Effector memory CD8-positive, alpha-beta T cell (primary cell): ENCODE results near the gene MC1R.
A peak's percentile ranks its signal among the peaks of the same experiment; 100 is the strongest.
"Not testable (repeated sequence)": the region's sequence is repeated elsewhere in the genome, so short reads cannot be mapped to it uniquely, and the experiment has no call there.

Experiments used
- ATAC-seq: fragments of 150-1000 bp; cut with Tn5 transposase; replicated peaks from 2 replicates; pipeline ENCODE4 v1.10.0; 2021; ENCODE audit warnings: mild to moderate bottlenecking, moderate library complexity
- DNase-seq, 3 experiments: peaks; one replicate each; pipeline ENCODE4 v3.0.0; 2021
- H3K27ac Mint-ChIP-seq, 2 donors: one replicate each; pipeline ENCODE4 v1.8.0; 2022; ENCODE audit warnings: mild to moderate bottlenecking in 2 of 2, mixed read lengths in 2 of 2, moderate library complexity in 2 of 2
- H3K27me3 Mint-ChIP-seq, 2 donors: one replicate each; pipeline ENCODE4 v1.8.0; 2022; ENCODE audit warnings: mixed read lengths in 2 of 2
- H3K36me3 Mint-ChIP-seq: one replicate; pipeline ENCODE4 v1.8.0; 2022; ENCODE audit warnings: mild to moderate bottlenecking, moderate library complexity, mixed read lengths; ENCODE audit not compliant: insufficient read depth
- H3K4me1 Mint-ChIP-seq, 2 donors: one replicate each; pipeline ENCODE4 v1.8.0; 2022; ENCODE audit warnings: low read depth in 2 of 2, mixed read lengths in 2 of 2
- H3K4me3 Mint-ChIP-seq, 2 donors: one replicate each; pipeline ENCODE4 v1.8.0; 2022; ENCODE audit warnings: mild to moderate bottlenecking in 2 of 2, mixed read lengths in 2 of 2, moderate library complexity in 2 of 2
- H3K9me3 Mint-ChIP-seq, 2 donors: one replicate each; pipeline ENCODE4 v1.8.0; 2022; ENCODE audit warnings: mixed read lengths in 2 of 2
- total RNA-seq, 9 experiments: gene quantifications; one replicate each; lab custom pipeline; 2026; lab: John Stamatoyannopoulos, UW

Gene MC1R
- 3.2 to 11.4 (median 6.0) reads per million in 9 experiments for total RNA-seq

DNA sequence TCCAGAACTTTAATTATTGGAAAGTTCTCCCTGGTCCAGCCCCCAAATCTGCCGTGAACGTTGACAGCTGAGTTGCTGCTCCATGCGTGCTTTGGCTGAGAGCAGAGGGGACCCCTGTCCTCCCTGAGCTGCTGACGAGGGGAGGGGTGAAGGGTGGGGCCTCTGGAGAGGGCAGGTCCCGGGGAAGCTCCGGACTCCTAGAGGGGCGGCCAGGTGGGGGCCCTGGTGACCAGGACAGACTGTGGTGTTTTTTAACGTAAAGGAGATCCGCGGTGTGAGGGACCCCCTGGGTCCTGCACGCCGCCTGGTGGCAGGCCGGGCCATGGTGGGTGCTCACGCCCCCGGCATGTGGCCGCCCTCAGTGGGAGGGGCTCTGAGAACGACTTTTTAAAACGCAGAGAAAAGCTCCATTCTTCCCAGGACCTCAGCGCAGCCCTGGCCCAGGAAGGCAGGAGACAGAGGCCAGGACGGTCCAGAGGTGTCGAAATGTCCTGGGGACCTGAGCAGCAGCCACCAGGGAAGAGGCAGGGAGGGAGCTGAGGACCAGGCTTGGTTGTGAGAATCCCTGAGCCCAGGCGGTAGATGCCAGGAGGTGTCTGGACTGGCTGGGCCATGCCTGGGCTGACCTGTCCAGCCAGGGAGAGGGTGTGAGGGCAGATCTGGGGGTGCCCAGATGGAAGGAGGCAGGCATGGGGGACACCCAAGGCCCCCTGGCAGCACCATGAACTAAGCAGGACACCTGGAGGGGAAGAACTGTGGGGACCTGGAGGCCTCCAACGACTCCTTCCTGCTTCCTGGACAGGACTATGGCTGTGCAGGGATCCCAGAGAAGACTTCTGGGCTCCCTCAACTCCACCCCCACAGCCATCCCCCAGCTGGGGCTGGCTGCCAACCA lies at the start of gene MC1R:
TSS of gene MC1R (plus strand) at position 410 of the 895 bp plus-strand sequence. CDS start at position 807, 397 bp downstream.
- peaks cover 16% of the 10 kb centered on the region for H3K36me3 Mint-ChIP-seq
- H3K27ac Mint-ChIP-seq, result peak within 1 kb of the TSS; percentile 57 to 60
- peak within 1 kb of the TSS; percentile 82 to 84 for H3K4me3 Mint-ChIP-seq
- DNase-seq, result no peak
- no peaks in the 10 kb centered on the region for H3K9me3 Mint-ChIP-seq
- peak; percentile 14 for ATAC-seq
- peaks cover 30 to 34% of the 10 kb centered on the region in 2 donors for H3K4me1 Mint-ChIP-seq
- H3K27me3 Mint-ChIP-seq, result peaks cover 14 to 46% of the 10 kb centered on the region in 2 donors

DNA sequence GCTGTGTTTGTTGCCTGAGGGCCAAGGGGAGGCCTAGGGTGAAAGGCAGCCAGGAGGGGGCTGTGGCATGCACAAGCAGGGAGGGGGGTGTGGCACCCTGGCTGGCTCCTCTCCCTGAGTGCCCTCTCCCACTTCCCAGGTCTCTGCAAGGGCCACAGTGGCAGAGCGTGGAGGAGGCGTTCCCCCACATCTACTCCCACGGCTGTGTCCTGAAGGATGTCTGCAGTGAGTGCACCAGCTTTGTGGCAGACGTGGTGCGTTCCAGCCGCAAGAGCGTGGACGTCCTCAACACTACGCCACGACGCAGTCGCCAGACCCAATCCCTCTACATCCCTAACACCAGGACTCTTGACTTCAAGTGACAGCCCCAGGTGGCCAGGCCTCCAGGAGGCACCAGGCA lies 48.8 kb upstream of the MC1R start:
- Mint-ChIP-seq H3K9me3 (no peaks in the 10 kb centered on the region), H3K36me3 (peaks cover 26% of the 10 kb centered on the region), H3K27me3 (no peaks in the 10 kb centered on the region), H3K4me1 (peaks cover 7 to 14% of the 10 kb centered on the region in 2 donors), H3K4me3 (no peak overlapping the region), H3K27ac (no peak overlapping the region)
- ATAC-seq, result no peak
- DNase-seq, result no peak

DNA sequence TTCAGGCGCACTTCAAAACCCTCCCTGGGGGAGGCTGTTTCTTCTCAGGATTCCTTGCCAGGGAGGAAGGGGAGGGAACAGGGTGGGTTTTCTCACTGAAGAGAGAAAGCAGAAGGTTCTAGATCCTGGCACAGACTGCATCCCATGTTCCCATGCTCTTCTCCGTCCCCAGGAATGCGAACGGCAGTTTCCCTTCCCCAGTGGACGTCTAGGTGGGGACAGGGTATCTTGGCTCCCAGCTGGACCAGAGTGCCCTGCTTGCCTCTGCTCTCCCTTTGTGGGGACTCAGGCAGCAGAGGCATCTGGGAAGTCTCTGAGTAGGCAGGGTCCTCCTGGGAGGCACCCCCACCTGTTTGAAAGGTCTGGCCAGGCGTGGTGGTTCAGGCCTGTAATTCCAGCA lies 48.2 kb upstream of the MC1R start:
- Mint-ChIP-seq H3K27ac (no peak overlapping the region), H3K36me3 (peaks cover 31% of the 10 kb centered on the region), H3K27me3 (no peaks in the 10 kb centered on the region), H3K4me1 (peaks cover 11 to 14% of the 10 kb centered on the region in 2 donors), H3K9me3 (peaks cover 0 to 2% of the 10 kb centered on the region in 2 donors), H3K4me3 (no peak overlapping the region)
- ATAC-seq (no peak), DNase-seq (no peak)

DNA sequence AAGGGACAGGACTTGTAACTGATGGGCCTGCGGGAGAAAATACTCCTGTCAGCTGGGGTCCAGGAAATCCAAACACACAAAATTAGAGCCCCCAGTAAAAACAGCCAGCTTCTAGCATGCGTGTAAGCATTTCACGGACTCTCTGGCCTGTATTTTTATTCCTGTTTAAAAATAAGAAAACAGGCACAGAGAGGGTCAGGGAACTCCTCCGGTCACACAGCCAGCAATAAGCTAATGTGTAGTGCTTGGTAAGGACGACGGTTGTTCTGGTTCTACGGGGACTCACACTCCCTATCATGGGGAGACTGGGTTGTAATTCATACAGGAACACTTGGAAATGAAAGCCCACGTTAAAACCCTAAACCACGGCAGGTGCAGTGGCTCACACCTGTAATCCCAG lies 46.8 kb upstream of the MC1R start:
- peaks cover 0 to 2% of the 10 kb centered on the region in 2 donors for H3K9me3 Mint-ChIP-seq
- H3K4me3 Mint-ChIP-seq, result no peak overlapping the region
- peaks cover 44% of the 10 kb centered on the region for H3K36me3 Mint-ChIP-seq
- DNase-seq, result no peak
- peak overlapping the region in 1 of 2 donors; percentile 99 for H3K27ac Mint-ChIP-seq
- no peaks in the 10 kb centered on the region for H3K27me3 Mint-ChIP-seq
- ATAC-seq, result no peak
- H3K4me1 Mint-ChIP-seq, result peaks cover 11 to 14% of the 10 kb centered on the region in 2 donors

DNA sequence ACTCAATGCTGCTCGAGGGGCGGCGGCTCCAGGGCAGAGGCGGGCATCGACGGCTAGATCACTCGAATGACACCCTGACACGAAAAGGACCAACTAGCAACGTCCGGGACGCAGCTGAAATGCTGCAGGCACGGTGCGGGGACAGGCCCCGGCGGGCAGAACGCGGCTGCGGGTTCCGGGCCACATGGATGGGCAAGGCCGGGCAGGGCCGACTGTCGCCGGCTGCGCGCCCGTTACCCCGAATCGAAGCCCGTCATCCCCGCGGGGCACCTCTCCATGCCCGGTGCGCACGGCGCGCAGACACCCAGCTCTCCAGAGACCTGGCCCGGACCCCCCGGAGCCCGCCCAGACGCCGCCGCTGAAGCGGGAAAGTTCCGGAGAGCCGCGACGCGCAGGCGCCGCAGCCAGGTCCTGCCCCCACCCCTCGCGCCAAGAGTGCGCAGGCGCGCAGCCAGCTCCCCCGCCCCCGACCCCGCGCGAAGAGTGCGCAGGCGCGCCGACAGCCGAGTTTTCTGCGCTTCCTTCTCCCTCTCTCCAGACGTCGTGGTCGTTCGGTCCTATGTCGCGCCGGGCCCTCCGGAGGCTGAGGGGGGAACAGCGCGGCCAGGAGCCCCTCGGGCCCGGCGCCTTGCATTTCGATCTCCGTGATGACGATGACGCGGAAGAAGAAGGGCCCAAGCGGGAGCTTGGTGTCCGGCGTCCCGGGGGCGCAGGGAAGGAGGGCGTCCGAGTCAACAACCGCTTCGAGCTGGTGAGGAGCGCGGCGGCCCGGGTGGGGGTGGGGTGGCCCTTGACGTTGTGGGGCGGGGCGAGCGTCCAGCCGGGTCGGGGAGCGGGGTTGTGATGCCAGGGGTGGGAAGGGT lies 45.3 kb upstream of the MC1R start, which contains the start of gene TCF25:
TSS of gene TCF25 (plus strand) at position 484 of the 863 bp plus-strand sequence. CDS start at position 560, 76 bp downstream.
- peak; percentile 33 for ATAC-seq
- peak; percentile 77 to 80 (median 78) for DNase-seq
- Mint-ChIP-seq H3K27ac (peak within 1 kb of the TSS; percentile 98 to 99), H3K4me1 (peaks cover 14 to 16% of the 10 kb centered on the region in 2 donors), H3K9me3 (peaks cover 0 to 2% of the 10 kb centered on the region in 2 donors), H3K4me3 (peak within 1 kb of the TSS; percentile 89 to 94), H3K27me3 (no peaks in the 10 kb centered on the region), H3K36me3 (peaks cover 56% of the 10 kb centered on the region)

DNA sequence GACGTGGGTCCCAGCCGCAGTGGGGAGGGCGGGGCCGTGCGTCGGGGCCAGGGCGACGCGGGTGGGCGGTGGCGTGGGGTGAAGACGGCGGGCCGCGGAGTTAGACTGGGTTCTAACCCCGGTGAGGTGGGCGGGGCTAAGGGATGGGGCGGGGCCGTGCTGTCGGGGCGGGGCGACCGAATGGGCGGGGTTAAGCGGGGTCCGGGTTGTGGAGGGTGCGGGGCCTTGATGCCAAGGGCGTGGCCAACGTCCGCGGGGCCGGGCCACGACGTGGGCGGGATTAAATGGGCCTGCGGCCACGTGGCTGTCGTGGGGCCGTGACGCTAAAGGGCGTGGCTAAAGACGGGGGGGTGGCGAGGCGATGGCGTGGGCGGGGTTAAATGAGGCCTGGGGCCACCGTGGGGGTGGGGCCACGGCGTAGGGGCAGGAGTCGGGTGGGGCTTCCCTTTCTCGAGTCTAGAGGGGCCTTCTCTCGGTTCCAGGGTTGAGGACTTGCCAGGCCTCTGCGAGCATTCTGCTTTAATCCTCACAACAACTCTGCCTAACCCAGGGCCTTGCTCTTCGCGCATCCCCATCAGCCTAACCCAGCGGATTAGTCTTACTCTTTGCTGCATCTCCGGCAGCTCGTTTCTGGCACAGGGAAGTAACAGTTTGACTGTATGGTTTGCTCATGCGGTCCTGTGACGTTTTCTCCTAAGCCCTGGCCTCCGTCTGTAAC lies 44.5 kb upstream of the MC1R start:
- ATAC-seq (peak; percentile 81), DNase-seq (peak; percentile 95)
- peaks cover 58% of the 10 kb centered on the region for H3K36me3 Mint-ChIP-seq
- peaks cover 14 to 16% of the 10 kb centered on the region in 2 donors for H3K4me1 Mint-ChIP-seq
- no peaks in the 10 kb centered on the region for H3K27me3 Mint-ChIP-seq
- H3K4me3 Mint-ChIP-seq, result peak overlapping the region; percentile 89 to 94
- H3K9me3 Mint-ChIP-seq, result peaks cover 0 to 2% of the 10 kb centered on the region in 2 donors
- peak overlapping the region; percentile 98 to 99 for H3K27ac Mint-ChIP-seq

DNA sequence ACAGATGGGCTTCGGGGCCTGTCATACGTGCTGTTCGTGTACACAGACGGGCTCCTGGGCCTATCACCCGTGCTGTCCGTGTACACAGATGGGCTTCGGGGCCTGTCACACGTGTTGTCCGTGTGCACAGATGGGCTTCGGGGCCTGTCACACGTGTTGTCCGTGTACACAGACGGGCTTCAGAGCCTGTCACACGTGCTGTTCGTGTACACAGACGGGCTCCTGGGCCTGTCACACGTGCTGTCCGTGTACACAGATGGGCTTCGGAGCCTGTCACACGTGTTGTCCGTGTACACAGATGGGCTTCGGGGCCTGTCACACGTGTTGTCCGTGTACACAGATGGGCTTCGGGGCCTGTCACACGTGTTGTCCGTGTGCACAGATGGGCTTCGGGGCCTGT lies 39.5 kb upstream of the MC1R start:
- H3K27me3 Mint-ChIP-seq, H3K27ac Mint-ChIP-seq, H3K4me3 Mint-ChIP-seq, H3K9me3 Mint-ChIP-seq, ATAC-seq, DNase-seq: not testable (repeated sequence)
- Mint-ChIP-seq H3K4me1 (peaks cover 14 to 19% of the 10 kb centered on the region in 2 donors), H3K36me3 (peaks cover 78% of the 10 kb centered on the region)

DNA sequence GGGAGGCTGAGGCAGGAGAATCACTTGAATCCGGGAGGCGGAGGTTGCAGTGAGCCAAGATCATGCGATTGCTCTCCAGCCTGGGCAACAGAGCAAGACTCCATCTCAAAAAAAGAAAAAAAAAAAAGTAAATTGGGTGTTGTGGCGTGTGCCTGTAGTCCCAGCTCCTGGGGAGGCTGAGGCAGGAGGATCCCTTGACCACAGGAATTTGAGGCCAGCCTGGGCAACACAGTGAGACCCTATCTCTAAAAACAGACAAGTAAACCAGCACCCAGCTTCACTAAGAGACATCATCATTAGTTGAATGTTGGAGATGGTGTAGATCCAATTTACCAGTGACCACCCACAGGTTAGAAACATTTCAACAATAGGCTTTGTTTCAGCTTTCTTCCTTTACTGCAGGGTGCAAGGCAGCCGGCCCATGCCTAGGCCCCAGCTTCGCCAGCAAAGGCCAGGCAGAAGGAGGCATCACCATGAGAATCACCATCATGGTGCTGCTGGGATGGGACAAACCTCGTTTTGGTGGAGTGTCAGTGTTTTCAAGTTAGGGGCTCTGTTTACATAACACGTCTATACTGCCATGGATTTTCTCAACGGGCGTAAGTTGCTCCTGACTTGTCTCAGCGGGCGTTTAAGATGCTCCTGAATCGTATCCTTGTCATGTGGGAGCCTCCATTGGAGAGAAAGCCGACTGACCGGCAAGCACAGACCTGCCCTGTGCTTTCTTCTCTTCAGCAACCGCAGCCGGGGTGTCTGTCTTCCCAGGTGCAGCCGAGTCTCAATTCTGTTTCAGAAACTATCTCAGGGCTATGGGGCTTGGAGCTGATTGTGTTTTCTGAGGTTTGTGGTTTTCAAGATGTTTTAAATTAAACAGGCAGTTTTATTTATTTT lies 37.9 kb upstream of the MC1R start:
- Mint-ChIP-seq H3K27ac (peak overlapping the region; percentile 19 to 46), H3K27me3 (no peaks in the 10 kb centered on the region), H3K4me1 (peaks cover 16 to 17% of the 10 kb centered on the region in 2 donors), H3K4me3 (no peak overlapping the region), H3K9me3 (no peaks in the 10 kb centered on the region), H3K36me3 (peaks cover 76% of the 10 kb centered on the region)
- DNase-seq, result no peak
- no peak for ATAC-seq

DNA sequence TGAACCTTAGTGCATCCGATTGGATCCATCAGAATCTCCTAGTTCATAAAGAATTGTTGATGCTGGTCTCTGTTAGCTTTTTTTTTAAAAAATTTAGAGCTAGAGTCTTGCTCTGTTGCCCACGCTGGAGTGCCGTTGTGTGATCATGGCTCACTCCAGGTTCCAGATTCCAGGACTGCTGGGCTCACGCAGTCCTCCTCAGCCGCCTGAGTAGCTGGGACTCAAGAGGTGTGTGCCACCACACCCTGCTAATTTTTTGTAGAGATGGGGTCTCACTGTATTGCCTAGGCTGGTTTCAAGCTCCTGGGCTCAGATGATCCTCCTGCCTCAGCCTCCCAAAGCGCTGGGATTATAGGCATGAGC lies 37.3 kb upstream of the MC1R start:
- ATAC-seq (no peak), DNase-seq (no peak)
- Mint-ChIP-seq H3K9me3 (no peaks in the 10 kb centered on the region), H3K27ac (peak overlapping the region in 1 of 2 donors; percentile 19), H3K4me3 (no peak overlapping the region), H3K4me1 (peaks cover 16 to 17% of the 10 kb centered on the region in 2 donors), H3K36me3 (peaks cover 76% of the 10 kb centered on the region), H3K27me3 (no peaks in the 10 kb centered on the region)

DNA sequence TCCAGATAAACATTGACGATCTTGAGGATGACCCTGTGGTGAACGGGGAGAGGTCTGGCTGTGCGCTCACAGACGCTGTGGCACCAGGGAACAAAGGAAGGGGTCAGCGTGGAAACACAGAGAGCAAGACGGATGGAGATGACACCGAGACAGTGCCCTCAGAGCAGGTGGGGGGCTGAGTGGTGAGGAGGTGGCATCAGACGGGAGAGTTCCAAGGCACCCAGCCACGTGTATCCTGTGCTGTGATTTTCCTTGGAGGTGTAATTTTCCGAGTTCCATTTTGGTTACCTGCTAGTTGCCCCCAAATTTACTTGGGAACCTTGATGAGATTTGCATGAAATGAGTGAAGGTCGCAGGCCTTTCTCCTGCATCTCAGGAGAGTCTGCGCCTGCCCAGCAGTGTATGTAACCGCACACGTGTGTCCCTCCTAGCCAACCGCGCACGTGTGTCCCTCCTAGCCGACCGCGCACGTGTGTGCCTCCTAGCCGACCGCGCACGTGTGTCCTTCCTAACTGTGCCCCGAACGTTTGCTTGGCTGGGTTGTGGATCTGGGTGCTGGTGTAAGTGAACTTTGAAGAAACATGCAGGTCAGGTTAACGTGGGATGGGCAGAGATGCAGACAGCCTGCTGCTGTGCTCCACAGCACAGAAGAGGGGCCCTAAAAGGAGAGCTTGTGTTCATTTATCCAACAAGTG lies 35.2 kb upstream of the MC1R start:
- DNase-seq, result no peak
- peaks cover 12 to 16% of the 10 kb centered on the region in 2 donors for H3K4me1 Mint-ChIP-seq
- peak overlapping the region in 1 of 2 donors; percentile 38 for H3K27ac Mint-ChIP-seq
- H3K36me3 Mint-ChIP-seq, result peaks cover 80% of the 10 kb centered on the region
- H3K4me3 Mint-ChIP-seq, result no peak overlapping the region
- H3K27me3 Mint-ChIP-seq, result no peaks in the 10 kb centered on the region
- H3K9me3 Mint-ChIP-seq, result no peaks in the 10 kb centered on the region
- ATAC-seq, result no peak

DNA sequence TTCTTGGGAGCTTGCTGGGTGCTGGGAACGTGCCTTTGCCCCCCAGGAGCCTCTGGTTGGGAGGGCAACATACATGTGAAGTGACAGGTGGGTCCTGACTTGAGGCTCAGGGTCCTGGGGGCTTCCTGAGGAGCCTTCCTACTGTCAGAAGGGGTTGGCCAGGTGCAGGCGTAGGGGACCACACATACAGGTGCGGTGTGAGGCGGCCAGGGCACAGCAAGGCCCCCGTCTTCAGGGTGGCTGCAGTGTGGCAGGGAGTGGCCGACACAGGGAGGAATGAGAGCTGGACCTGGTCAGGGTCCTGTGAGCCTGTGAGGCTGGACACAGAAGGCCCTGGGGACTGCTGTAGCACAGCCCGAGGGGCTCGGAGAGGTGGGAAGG lies 34.6 kb upstream of the MC1R start:
- Mint-ChIP-seq H3K27me3 (no peaks in the 10 kb centered on the region), H3K9me3 (no peaks in the 10 kb centered on the region), H3K36me3 (peaks cover 84% of the 10 kb centered on the region), H3K27ac (peak overlapping the region in 1 of 2 donors; percentile 38), H3K4me1 (peaks cover 12 to 16% of the 10 kb centered on the region in 2 donors), H3K4me3 (no peak overlapping the region)
- no peak for DNase-seq
- no peak for ATAC-seq

DNA sequence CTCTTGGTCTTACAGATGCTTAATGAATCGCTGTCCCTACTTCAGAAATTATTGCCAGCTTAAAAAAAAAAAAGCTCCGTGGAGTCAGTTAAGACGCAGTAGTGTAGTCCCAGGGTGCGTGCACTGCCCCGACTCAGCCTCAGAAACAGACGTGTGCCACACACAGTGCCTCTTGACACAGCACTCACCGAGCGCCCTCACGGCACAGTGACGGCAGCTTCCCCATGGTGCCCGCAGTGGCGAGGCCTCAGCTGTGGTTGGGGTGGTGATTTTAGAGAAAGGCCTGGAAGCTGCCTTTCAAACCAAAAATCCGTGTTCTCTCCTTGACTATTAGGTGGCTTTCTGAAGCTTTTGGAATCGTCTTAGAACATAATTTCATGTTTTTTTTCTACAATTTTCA lies 31.4 kb upstream of the MC1R start:
- H3K9me3 Mint-ChIP-seq, result no peaks in the 10 kb centered on the region
- peaks cover 91% of the 10 kb centered on the region for H3K36me3 Mint-ChIP-seq
- no peaks in the 10 kb centered on the region for H3K27me3 Mint-ChIP-seq
- DNase-seq (no peak), ATAC-seq (no peak)
- H3K4me1 Mint-ChIP-seq, result peaks cover 14 to 21% of the 10 kb centered on the region in 2 donors
- H3K27ac Mint-ChIP-seq, result peak overlapping the region; percentile 31 to 32
- no peak overlapping the region for H3K4me3 Mint-ChIP-seq
